Nephron (organoid): ENCODE measurements around the gene PKP3.
"Not testable (repeated sequence)": the region's sequence is repeated elsewhere in the genome, so short reads cannot be mapped to it uniquely, and the experiment has no call there.

Experiments
- H3K27ac Mint-ChIP-seq, 3 experiments: 2 replicates each; pipeline ENCODE4 v1.8.0; 2020; ENCODE audit warnings: mixed read lengths in 3 of 3, mild to moderate bottlenecking in 2 of 3, moderate library complexity in 1 of 3
- H3K27me3 Mint-ChIP-seq: 2 replicates; pipeline ENCODE4 v1.8.0; 2021; ENCODE audit warnings: low read depth, mild to moderate bottlenecking, moderate library complexity, mixed read lengths
- H3K36me3 Mint-ChIP-seq: 2 replicates; pipeline ENCODE4 v1.8.0; 2020; ENCODE audit warnings: low read depth, mixed read lengths
- H3K4me1 Mint-ChIP-seq: 2 replicates; pipeline ENCODE4 v1.8.0; 2020; ENCODE audit warnings: mixed read lengths
- H3K4me3 Mint-ChIP-seq, 3 experiments: 2 replicates each; pipeline ENCODE4 v1.8.0; 2020; ENCODE audit warnings: mild to moderate bottlenecking in 3 of 3, mixed read lengths in 3 of 3, moderate library complexity in 2 of 3
- H3K9me3 Mint-ChIP-seq: 2 replicates; pipeline ENCODE4 v1.8.0; 2020; ENCODE audit warnings: mixed read lengths
- TF ChIP-seq, protein P1 (sequence below), 3 experiments: fragments of 200-600 bp; sonication (generic); IDR thresholded peaks; one replicate each; pipeline ENCODE4 v1.5.0; 2021; ENCODE audit warnings: antibody characterized with exemption in 3 of 3; ENCODE audit not compliant: unreplicated experiment in 3 of 3

PKP3 gene, protein sequence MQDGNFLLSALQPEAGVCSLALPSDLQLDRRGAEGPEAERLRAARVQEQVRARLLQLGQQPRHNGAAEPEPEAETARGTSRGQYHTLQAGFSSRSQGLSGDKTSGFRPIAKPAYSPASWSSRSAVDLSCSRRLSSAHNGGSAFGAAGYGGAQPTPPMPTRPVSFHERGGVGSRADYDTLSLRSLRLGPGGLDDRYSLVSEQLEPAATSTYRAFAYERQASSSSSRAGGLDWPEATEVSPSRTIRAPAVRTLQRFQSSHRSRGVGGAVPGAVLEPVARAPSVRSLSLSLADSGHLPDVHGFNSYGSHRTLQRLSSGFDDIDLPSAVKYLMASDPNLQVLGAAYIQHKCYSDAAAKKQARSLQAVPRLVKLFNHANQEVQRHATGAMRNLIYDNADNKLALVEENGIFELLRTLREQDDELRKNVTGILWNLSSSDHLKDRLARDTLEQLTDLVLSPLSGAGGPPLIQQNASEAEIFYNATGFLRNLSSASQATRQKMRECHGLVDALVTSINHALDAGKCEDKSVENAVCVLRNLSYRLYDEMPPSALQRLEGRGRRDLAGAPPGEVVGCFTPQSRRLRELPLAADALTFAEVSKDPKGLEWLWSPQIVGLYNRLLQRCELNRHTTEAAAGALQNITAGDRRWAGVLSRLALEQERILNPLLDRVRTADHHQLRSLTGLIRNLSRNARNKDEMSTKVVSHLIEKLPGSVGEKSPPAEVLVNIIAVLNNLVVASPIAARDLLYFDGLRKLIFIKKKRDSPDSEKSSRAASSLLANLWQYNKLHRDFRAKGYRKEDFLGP

DNA sequence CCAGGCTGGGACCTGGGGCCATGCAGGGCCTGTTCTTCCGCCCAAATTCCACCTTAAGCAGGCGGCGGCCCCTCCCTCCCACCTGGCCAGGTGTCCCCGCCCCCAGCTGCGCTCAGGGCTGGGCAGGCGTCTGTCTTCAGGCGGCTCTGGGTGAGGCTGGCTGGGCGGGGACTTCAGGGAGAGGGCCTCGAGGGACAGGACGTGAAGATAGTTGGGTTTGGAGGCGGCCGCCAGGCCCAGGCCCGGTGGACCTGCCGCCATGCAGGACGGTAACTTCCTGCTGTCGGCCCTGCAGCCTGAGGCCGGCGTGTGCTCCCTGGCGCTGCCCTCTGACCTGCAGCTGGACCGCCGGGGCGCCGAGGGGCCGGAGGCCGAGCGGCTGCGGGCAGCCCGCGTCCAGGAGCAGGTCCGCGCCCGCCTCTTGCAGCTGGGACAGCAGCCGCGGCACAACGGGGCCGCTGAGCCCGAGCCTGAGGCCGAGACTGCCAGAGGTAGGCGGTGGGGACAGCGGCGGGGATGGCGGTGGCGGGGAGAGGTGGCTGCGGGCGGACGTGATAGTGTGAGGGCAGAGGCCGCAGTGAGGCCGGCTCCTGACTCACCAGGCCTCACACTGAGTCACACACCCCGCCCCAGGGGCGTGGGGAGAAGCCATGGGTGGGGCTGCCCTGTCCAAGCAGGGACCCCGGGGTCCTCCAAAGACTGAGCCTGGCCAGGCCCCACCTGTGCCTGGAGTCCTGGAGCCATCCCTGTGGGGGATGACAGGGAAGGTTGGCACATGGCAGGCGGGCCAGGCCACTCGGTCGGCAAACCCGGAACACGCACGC is at the start of gene PKP3:
PKP3 (plus strand) TSS at position 176 of the 824 bp plus-strand sequence; CDS start at position 260, 84 bp downstream.
- Mint-ChIP-seq H3K27me3 (no peaks in the 10 kb centered on the region), H3K27ac (no peak within 1 kb of the TSS), H3K4me1 (no peaks in the 10 kb centered on the region), H3K9me3 (no peaks in the 10 kb centered on the region), H3K4me3 (no peak within 1 kb of the TSS), H3K36me3 (no peaks in the 10 kb centered on the region)
- TF ChIP-seq, protein P1, sequence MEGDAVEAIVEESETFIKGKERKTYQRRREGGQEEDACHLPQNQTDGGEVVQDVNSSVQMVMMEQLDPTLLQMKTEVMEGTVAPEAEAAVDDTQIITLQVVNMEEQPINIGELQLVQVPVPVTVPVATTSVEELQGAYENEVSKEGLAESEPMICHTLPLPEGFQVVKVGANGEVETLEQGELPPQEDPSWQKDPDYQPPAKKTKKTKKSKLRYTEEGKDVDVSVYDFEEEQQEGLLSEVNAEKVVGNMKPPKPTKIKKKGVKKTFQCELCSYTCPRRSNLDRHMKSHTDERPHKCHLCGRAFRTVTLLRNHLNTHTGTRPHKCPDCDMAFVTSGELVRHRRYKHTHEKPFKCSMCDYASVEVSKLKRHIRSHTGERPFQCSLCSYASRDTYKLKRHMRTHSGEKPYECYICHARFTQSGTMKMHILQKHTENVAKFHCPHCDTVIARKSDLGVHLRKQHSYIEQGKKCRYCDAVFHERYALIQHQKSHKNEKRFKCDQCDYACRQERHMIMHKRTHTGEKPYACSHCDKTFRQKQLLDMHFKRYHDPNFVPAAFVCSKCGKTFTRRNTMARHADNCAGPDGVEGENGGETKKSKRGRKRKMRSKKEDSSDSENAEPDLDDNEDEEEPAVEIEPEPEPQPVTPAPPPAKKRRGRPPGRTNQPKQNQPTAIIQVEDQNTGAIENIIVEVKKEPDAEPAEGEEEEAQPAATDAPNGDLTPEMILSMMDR (IDR thresholded peaks at IDR 0.05; ENCODE audit: unreplicated experiment in 3 of 3), result no peak

DNA sequence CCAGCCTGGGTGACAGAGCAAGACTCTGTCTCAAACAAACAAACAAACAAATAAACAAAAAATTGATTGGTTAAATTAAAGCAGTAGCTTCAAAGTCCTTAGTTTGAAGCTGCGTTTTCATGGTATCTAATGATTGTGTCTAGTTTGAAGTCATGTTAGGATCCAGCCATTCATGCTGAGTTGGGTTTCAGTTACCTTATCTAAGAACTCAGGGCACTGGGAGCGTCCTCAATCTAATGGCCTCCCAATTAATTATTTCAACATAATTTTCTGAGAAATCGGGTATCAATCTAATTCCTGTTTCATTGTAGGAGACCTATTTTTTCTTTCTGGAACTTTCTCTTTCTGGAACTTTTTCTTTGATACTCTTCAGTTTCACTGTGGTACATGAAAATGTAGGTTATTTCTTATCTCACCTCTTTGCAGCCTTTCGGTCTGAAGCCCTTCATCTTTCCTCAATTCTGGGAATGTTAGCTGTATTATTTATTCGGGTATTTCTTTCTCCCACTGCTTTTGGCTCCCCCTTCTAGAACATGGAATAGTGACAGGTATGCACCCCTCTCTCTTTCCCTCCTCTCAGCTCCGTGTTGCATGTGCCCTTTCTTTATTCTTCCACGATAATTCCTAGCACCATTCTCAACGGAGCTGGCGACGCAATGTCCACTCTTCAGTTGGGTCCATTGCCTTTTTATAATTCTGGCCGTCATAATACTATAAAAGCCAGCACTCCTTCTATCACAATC is 49.0 kb upstream of the PKP3 start:
- TF ChIP-seq, protein P1 (IDR thresholded peaks at IDR 0.05; ENCODE audit: unreplicated experiment in 3 of 3), result no peak
- Mint-ChIP-seq H3K27ac (peak overlapping the region in 1 of 3 experiments; percentile 29), H3K4me1 (peaks cover 7% of the 10 kb centered on the region), H3K9me3 (no peaks in the 10 kb centered on the region), H3K36me3 (no peaks in the 10 kb centered on the region), H3K27me3 (peaks cover 4% of the 10 kb centered on the region), H3K4me3 (no peak overlapping the region)

DNA sequence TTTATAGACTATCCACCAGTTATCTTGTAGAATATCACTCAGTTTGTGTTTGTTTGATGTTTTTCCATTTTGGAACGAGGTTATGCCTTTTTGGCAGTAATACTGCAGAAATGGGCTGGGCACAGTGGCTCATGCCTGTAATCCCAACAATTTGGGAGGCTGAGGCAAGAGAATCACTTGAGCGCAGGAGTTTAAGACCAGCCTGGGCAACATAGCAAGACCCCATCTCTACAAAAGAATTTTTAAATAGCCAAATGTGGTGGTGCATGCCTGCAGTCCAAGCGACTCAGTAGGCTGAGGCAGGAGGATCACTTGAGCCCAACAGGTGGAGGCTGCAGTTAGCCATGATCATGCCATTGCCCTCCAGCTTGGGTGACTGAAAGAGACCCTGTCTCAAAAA is 47.5 kb upstream of the PKP3 start:
- H3K36me3 Mint-ChIP-seq, result no peaks in the 10 kb centered on the region

DNA sequence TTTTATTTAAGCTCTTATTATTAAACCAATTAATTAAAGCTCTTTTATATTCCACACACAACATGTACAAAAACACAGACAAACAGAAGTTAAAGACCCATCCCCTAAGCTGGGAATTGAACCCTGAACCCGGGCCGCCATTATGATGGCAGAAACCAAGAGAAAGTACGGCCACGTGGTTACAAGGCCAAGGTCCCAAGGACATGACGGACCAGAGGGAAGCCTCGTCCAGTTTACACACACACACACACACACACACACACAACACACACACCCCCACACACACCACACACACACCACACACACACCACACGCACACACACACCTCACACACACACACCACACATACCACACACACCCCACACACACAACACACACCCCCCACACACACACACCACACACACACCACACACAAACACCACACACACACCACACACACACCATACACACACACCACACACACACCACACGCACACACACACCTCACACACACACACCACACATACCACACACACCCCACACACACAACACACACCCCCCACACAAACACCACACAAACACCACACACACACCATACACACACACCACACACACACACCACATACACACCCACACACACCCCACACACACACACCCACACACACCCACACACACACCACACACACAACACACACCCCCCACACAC is 44.6 kb upstream of the PKP3 start:
- H3K4me3 Mint-ChIP-seq, H3K27me3 Mint-ChIP-seq, H3K36me3 Mint-ChIP-seq, H3K9me3 Mint-ChIP-seq: not testable (repeated sequence)
- H3K27ac Mint-ChIP-seq, result peak overlapping the region in 2 of 3 experiments; percentile 75 to 81
- H3K4me1 Mint-ChIP-seq, result peaks cover 39% of the 10 kb centered on the region

More for the DNA sequence above, 47.5 kb upstream of the PKP3 start:
- Mint-ChIP-seq H3K27me3 (peaks cover 4% of the 10 kb centered on the region), H3K4me1 (peaks cover 22% of the 10 kb centered on the region), H3K27ac (no peak overlapping the region), H3K9me3 (no peaks in the 10 kb centered on the region), H3K4me3 (no peak overlapping the region)
- TF ChIP-seq, protein P1 (IDR thresholded peaks at IDR 0.05; ENCODE audit: unreplicated experiment in 3 of 3), result no peak

DNA sequence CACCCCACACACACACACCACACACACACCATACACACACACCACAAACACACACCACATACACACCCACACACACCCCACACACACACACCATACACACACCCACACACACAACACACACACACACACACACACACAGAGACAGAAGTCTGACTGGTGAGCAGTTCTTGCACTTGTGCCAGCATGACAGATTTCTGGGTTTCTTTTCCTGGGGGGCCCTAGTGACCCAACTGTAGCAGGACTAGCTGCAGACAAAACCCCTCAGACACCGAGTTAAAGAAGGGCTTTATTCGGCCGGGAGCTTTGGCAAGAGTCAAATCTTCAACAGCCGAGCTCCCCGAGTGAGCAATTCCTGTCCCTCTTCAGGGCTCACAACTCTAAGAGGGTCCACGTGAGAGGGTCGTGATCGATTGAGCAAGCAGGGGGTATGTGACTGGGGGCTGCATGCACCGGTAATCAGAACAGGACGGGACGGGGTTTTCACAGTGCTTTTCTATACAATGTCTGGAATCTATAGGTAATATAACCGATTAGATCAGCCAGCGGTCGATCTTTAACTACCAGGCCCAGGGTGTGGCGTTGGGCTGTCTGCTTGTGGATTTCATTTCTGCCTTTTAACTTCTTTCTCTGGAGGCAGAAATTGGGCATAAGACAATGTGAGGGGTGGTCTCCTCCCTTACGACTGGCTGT is 43.8 kb upstream of the PKP3 start:
- not testable (repeated sequence) for H3K27me3 Mint-ChIP-seq, H3K36me3 Mint-ChIP-seq, H3K9me3 Mint-ChIP-seq, H3K4me3 Mint-ChIP-seq
- Mint-ChIP-seq H3K4me1 (peaks cover 42% of the 10 kb centered on the region), H3K27ac (peak overlapping the region; percentile 75 to 83 (median 81))
